Osteoblast (primary cell): ENCODE data around the gene HARBI1. TPM values are rescaled to one million over a fixed set of nuclear protein-coding genes. Genes with fewer than 3 reads are reported as not detected.

Source experiments
- DNase-seq: peaks from one replicate; pipeline ENCODE4 v3.0.0; 2011; ENCODE audit warnings: low spot score, mixed read lengths; ENCODE audit not compliant: insufficient read length; ENCODE audit errors: missing footprints
- H2AFZ ChIP-seq: 2 replicates; pipeline ENCODE4 v1.6.0; 2011; ENCODE audit warnings: mild to moderate bottlenecking, low read length
- H3K27ac ChIP-seq: 2 replicates; pipeline ENCODE4 v1.5.1; 2011; ENCODE audit warnings: mild to moderate bottlenecking, low read depth, low read length, moderate library complexity
- H3K27me3 ChIP-seq: 2 replicates; pipeline ENCODE4 v1.6.0; 2012; ENCODE audit warnings: mild to moderate bottlenecking, control low read depth, inconsistent platforms, low read length, moderate library complexity; ENCODE audit not compliant: insufficient read depth
- H3K36me3 ChIP-seq: 2 replicates; pipeline ENCODE4 v1.5.1; 2011; ENCODE audit warnings: mild to moderate bottlenecking, low read length, control low read depth, moderate library complexity; ENCODE audit not compliant: insufficient read depth
- H3K4me1 ChIP-seq: 2 replicates; pipeline ENCODE4 v1.5.1; 2011; ENCODE audit warnings: mild to moderate bottlenecking, low read length, control low read depth, moderate library complexity; ENCODE audit not compliant: insufficient read depth
- H3K4me2 ChIP-seq: 2 replicates; pipeline ENCODE4 v1.6.0; 2011; ENCODE audit warnings: mild to moderate bottlenecking, low read length; ENCODE audit not compliant: insufficient read depth
- H3K4me3 ChIP-seq: fragments of 200-600 bp; sonication (generic); 3 replicates; pipeline ENCODE4 v1.5.1; 2012; ENCODE audit warnings: mild to moderate bottlenecking, low read length, inconsistent platforms; ENCODE audit not compliant: insufficient read depth
- H3K79me2 ChIP-seq: 2 replicates; pipeline ENCODE4 v1.6.0; 2012; ENCODE audit warnings: mild to moderate bottlenecking, low read length, control low read depth, inconsistent platforms; ENCODE audit not compliant: insufficient read depth
- H3K9me3 ChIP-seq: 2 replicates; pipeline ENCODE4 v1.5.1; 2011; ENCODE audit warnings: low read depth, low read length, control low read depth
- H4K20me1 ChIP-seq: 2 replicates; pipeline ENCODE4 v1.6.0; 2012; ENCODE audit warnings: mild to moderate bottlenecking, low read length, control low read depth; ENCODE audit not compliant: insufficient read depth
- total RNA-seq: library from RNA; depleted of rRNA; stranded (reverse); fragments of >200 nt; gene quantifications from 2 replicates; pipeline ENCODE4 v1.2.3, GENCODE V29; 2012
- TF ChIP-seq, protein P1 (sequence below): IDR thresholded peaks from 2 replicates; pipeline ENCODE4 v1.5.1; 2011; ENCODE audit warnings: mild to moderate bottlenecking, low read depth, low read length, moderate library complexity; ENCODE audit errors: extremely low read depth

The HARBI1 gene
- total RNA-seq, 1 donor = 5.8 TPM

DNA sequence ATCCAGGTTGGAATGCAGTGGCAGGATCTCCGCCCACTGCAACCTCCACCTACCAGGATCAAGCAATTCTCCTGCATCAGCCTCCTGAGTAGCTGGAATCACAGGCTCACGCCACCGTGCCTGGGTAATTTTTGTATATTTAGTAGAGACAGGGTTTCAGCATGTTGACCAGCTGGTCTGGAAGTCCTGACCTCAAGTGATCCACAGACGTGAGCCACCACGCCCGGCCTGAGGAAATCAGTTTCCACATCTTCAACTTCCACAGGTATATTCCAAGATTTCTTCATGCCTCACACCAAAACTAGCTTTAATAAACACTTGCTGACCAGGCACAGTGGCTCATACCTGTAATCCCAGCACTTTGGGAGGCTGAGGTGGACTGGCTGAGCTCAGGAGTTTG is 7.6 kb downstream of the HARBI1 start:
- H3K9me3 ChIP-seq = no peaks in the 10 kb centered on the region
- H3K27me3 ChIP-seq = no peaks in the 10 kb centered on the region
- H3K4me3 ChIP-seq = no peak overlapping the region
- no peak overlapping the region for H2AFZ ChIP-seq
- TF ChIP-seq, protein P1, sequence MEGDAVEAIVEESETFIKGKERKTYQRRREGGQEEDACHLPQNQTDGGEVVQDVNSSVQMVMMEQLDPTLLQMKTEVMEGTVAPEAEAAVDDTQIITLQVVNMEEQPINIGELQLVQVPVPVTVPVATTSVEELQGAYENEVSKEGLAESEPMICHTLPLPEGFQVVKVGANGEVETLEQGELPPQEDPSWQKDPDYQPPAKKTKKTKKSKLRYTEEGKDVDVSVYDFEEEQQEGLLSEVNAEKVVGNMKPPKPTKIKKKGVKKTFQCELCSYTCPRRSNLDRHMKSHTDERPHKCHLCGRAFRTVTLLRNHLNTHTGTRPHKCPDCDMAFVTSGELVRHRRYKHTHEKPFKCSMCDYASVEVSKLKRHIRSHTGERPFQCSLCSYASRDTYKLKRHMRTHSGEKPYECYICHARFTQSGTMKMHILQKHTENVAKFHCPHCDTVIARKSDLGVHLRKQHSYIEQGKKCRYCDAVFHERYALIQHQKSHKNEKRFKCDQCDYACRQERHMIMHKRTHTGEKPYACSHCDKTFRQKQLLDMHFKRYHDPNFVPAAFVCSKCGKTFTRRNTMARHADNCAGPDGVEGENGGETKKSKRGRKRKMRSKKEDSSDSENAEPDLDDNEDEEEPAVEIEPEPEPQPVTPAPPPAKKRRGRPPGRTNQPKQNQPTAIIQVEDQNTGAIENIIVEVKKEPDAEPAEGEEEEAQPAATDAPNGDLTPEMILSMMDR = no peak
- no peaks in the 10 kb centered on the region for H3K4me1 ChIP-seq
- H3K4me2 ChIP-seq = no peak overlapping the region
- H4K20me1 ChIP-seq = no peaks in the 10 kb centered on the region
- peaks cover 5% of the 10 kb centered on the region for H3K79me2 ChIP-seq
- H3K27ac ChIP-seq = no peak overlapping the region
- H3K36me3 ChIP-seq = no peaks in the 10 kb centered on the region
- DNase-seq = no peak

DNA sequence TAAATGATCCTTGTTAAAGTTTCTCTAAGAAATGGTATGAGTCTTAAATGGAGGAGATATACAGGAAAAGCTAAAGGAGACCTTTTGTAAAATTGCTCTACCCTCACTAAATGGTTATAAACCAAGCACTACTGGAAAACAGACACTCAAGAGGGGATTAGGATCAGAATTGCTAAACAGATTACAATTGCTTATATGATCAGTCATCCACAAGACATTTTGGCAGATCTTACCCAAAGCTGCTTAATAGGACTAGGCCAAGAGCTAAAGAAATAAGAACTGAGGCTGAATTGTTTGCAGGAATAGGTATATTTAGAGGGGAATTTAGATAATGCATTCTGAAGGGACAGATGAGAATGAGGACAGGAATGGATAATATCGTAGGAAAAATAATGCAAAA is 9.5 kb downstream of the HARBI1 start:
- TF ChIP-seq, protein P1 = no peak
- Histone ChIP-seq H3K27me3 (no peaks in the 10 kb centered on the region), H3K79me2 (peaks cover 5% of the 10 kb centered on the region), H3K4me3 (no peak overlapping the region), H3K9me3 (no peaks in the 10 kb centered on the region), H3K27ac (no peak overlapping the region), H2AFZ (no peak overlapping the region), H3K4me1 (no peaks in the 10 kb centered on the region), H3K36me3 (no peaks in the 10 kb centered on the region), H4K20me1 (no peaks in the 10 kb centered on the region), H3K4me2 (no peak overlapping the region)
- no peak for DNase-seq

DNA sequence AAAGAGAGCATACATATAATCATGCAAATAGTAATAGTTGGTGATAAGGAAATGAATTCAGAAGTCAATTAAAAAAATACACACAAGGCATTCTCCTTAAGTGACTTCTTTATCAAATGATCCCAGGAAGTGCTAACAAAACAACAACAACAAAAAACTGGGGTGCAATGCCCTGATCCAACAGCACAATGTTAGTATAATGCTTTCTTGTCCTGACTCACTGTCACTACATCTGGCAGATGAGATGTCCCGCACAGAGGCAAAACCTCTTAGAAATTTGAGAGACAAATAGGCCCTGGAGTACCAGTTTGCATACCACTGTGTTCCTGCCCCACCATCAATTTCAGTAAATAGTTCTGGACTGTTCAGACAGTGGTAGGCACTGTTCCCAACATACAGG is 12.2 kb downstream of the HARBI1 start:
- H3K4me2 ChIP-seq = no peak overlapping the region
- no peaks in the 10 kb centered on the region for H3K9me3 ChIP-seq
- H3K27me3 ChIP-seq = no peaks in the 10 kb centered on the region
- DNase-seq = no peak
- H3K4me3 ChIP-seq = no peak overlapping the region
- no peak overlapping the region for H3K27ac ChIP-seq
- H3K4me1 ChIP-seq = peaks cover 7% of the 10 kb centered on the region
- no peak overlapping the region for H2AFZ ChIP-seq
- no peaks in the 10 kb centered on the region for H4K20me1 ChIP-seq
- H3K79me2 ChIP-seq = no peaks in the 10 kb centered on the region
- TF ChIP-seq, protein P1 = no peak
- no peaks in the 10 kb centered on the region for H3K36me3 ChIP-seq

GRCh38 chr11:46603704-46604308 is 13.2 kb downstream of the HARBI1 start:
- no peak for DNase-seq
- peaks cover 7% of the 10 kb centered on the region for H3K4me1 ChIP-seq
- no peak overlapping the region for H3K27ac ChIP-seq
- no peaks in the 10 kb centered on the region for H3K79me2 ChIP-seq
- H4K20me1 ChIP-seq = no peaks in the 10 kb centered on the region
- no peak overlapping the region for H3K4me2 ChIP-seq
- no peaks in the 10 kb centered on the region for H3K36me3 ChIP-seq
- TF ChIP-seq, protein P1 = no peak
- H3K4me3 ChIP-seq = no peak overlapping the region
- no peaks in the 10 kb centered on the region for H3K27me3 ChIP-seq
- no peak overlapping the region for H2AFZ ChIP-seq
- no peaks in the 10 kb centered on the region for H3K9me3 ChIP-seq
